DMS153 (cell line): ENCODE measurements around the gene DIAPH2.
"Not testable (repeated sequence)": the region's sequence is repeated elsewhere in the genome, so short reads cannot be mapped to it uniquely, and the experiment has no call there.

Source experiments
- DNase-seq: peaks from one replicate; lab custom pipeline; 2025; lab: John Stamatoyannopoulos, UW

Gene DIAPH2

DNA sequence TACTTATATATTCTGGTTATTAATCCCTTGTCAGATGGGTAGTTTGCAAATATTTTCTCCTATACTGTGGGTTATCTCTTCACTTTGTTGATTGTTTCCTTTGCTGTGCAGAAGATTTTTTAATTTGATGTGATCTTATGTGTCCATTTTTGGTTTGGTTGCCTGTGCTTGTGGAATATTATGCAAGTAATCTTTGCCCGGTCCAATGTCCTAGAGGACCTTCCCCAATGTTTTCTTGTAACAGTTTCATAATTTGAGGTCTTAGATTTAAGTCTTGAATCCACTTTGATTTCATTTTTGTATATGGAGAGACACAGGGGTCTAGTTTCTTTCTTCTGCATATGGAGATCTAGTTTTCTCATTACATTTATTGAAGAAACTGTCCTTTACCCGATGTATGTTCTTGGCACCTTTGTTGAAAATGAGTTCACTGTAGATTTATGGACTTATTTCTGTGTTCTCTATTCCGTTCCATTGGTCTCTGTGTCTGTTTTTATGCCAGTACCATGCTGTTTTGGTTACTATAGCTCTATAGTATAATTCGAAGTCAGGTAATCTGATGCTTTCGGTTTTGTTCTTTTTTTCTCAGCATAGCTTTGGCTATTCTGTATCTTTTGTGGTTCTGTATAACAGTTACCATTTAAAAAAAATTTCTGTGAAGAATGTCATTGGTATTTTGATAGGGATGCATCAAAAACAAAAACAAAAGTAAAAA is 34.7 kb downstream of the DIAPH2 start:
- no peak for DNase-seq

DNA sequence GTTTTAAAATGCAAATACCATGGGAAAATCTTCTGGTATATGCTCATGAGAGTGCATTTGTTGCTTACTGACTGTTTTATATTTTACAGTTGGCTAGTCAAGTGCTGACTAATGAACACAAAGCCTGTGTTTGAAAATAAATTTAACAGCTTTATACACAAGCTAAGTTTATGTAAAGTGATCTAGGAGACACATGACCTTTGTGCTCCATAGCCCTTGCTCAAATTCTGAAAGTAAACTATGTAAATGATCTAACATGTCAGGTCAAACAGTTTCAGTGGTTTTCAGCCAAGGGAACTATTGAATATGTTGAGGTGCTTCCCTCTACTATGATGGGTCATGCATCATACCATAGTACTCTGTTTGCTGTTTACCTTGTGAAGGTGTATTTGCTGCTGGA is 36.7 kb downstream of the DIAPH2 start:
- no peak for DNase-seq

DNA sequence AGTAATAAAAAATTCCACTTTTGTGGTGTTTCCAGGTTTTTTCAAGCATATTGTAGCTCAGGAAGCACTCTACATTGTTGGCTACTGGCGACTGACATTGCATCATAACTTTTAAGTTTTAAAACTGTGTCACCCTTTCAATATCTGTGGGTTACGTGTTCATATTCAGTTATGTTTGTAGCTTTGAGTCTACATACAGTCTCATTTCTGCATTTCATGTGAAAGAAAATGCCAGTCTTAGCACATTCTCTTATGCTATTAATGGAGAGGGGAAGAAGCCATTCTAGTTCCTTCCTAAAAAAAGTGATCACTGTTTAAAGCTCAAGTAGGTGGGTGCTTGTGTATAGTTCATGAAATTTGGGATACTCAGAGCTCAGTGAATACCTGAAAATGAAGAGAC is 38.1 kb downstream of the DIAPH2 start:
- DNase-seq: no peak

DNA sequence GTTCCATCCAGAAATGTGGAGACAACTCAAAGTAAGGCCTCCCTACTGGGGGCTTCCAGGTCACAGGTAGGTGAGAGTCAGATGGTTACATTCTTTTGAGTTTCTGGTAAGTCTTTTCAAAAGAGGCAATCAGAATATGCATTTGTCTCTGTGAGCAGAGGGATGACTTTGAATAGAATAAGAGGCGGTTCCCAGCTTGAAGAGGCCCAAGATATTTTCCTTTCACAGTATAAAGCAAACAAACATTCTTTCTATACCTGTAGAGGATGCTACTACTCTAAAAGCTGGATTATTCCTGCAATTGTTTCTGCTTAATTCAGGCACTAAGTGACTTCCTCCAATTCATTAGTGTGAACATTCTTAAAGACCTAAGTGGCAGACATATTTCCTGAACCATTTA is 44.4 kb downstream of the DIAPH2 start:
- no peak for DNase-seq

DNA sequence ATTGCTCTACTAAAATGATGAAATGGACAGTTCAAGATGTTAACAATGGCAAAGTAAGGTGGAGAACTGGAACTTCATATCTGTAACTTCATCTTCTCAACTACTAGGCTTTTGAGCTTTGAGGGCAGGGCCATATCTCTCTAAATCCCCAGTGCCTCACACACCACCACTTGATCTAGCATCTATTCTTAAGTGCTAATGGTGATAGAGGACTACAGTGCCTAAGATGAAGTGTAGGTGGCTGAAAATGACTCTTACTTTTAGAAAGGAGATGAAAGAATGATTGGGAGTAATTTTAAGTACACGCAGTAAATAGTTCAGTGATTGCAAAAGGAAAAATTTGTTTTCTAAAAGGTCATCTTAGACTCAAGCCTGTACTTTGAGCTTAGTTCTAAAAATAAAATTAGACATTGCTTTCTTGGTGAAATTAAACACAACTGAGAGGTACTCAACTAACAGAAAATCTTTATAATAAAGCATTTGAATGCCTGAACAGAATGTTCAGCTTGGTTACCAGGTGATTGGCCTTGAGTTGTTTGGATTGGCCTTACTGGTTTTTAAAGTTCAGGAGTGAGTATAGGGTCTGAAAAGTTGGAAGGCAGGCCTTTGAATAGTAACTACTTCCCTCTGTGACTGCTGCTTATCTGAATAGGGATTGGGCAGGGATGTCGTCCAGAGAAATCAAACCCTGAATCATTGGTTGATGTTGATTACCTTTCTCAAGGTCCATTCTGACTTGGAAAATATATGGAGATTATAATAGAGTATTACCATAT is 45.4 kb downstream of the DIAPH2 start:
- no peak for DNase-seq

DNA sequence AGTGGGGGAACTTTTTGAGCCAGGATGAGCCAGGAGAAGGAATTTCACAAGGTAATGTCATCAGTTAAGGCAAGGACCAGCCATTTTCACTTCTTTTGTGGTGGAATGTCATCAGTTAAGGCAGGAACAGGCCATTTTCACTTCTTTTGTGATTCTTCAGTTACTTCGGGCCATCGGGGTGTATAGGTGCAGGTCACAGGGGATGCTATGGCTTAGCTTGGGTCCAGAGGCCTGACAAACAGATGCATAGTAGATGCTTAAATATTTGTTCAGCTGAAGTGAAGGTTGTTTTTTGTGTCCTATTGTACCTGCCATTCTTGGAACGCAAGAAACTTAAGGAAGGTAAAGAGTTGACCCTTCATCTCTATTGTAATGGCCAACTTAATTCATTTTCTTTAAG is 46.4 kb downstream of the DIAPH2 start:
- not testable (repeated sequence) for DNase-seq

DNA sequence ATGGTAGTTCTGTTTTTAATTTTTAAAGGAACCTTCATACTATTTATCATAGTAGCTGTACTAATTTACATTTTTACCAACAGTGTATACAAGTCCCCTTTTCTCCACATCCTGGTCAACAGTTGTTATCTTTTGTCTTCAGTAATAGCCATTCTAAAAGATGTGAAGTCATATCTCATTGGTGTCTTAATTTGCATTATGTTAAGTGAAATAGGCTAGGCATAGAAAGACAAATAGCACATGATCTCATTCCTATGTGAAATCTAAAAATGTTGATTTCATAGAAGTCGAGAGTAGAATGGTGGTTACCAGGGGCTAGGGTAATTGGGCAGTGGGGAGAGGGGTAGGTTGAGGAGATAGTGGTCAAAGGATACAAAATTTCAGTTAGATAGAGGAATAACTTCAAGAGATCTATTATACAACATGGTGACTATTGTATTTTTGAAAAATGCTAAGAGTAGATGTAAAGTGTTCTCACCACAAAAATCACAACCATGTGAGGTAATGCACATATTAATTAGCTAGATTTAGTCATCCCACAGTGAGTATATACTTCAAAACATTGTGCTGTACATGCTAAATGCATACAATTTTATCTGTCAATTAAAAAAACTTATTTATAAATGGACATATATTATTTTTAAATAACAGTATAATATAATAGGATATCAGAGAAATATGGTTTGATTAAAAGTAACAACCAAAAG is 58.9 kb downstream of the DIAPH2 start:
- DNase-seq: no peak

DNA sequence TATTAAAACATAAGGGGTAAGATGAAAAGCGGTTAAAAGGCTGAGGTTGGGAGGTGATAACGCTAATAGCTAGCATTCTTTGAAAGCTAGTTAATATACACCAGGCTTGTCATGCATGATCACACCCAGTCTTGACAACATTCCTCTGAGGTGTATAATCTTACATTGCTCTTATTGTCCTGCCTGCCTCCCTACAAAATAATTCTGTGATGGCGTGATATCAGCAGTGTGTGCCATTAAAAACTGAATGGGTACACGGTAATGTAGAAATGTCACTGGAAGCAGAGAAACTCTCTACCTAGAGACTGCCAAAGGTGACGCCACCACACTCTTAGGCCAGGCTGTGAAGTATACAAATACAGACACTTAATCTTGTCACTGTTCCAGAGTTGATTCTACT is 68.1 kb downstream of the DIAPH2 start:
- no peak for DNase-seq

DNA sequence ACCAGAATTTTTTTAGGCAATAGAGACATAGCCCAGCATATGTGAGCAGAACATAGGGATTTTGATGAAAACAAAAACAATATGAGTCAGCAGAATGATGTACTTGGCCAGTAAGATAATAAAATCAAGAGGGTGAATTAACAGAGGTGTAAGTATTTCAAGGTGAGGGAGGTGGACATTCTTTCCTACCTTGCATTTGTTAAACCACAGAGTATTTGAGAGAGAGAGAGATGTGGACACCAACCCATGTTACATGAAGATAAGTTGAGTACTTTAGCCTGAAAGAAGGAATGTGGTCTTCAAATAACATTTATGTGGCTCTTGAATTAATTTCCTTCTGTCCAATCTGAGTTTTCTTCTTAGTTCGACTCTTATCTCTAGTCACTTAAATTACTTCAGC is 68.6 kb downstream of the DIAPH2 start:
- DNase-seq: no peak

DNA sequence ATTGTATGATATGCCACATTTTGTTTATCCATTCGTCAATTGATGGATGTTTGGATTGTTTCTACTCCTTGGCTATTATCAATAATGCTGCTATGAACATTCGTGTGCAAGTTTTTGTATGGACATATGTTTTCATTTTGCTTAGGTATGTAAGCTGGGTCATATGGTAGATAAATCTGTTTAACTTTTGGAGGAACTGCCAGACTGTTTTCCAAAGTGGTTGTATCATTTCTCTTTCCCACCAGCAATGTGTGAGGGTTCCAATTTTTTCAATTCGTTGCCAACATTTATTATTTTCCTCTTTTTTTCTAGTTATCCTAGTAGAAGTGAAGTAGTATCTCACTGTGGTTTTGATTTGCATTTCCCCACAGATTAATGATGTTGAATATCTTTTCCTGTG is 71.8 kb downstream of the DIAPH2 start:
- no peak for DNase-seq

DNA sequence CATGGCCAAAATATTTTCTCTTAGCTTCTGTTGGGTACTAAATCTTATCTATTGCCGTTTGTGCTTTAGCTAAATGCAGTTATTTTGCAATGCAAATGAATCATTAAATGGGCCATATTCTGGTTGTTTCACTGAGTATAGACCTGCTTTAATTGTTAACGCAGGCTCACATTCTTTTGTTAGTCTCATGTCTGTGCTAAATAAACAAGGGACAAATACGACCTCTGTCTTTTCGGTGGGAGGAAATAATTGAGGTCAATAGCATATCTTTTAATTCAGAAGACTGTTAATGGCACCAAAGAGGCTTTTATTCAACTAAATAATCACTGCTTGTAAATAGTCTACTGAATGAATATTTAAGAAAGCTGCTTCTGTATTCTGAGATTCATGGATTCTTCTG is 76.9 kb downstream of the DIAPH2 start:
- DNase-seq: no peak

DNA sequence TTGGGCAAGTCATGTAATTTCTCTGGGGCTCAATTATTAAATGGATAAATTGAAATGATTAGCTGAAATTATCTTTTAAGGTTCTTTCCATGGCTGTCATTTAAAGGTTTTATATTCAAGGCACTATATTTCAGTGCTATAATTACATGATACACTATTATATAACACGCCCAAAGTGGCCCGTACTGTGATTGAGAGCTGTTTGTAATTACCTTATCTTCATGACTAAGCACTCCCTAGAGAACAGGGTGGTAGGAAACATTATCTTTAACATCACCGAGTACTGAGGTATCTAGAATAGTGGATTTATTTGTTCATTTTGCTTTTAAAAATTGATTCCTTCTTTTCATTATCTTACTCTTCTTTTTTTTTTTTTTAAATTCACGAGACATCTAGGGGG is 79.0 kb downstream of the DIAPH2 start:
- peak; percentile 1 for DNase-seq

DNA sequence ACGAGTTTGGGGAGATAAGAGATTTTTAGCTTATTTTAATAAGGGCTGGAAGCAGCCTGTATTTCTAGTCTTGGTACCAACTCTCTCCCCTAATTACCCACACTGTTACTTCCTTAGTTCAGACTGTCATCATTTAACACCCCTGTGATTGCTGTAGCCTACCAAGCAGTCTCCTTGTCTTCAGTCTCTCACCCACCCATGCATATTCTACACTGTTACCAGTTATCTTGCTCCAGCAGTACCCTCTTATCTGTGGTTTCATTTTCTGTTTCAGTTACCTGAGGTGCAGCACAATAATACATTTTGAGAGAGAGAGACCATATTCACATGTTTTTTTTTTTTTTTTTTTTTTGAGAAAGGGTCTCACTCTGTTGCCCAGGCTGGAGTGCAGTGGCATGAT is 80.2 kb downstream of the DIAPH2 start:
- DNase-seq: no peak

DNA sequence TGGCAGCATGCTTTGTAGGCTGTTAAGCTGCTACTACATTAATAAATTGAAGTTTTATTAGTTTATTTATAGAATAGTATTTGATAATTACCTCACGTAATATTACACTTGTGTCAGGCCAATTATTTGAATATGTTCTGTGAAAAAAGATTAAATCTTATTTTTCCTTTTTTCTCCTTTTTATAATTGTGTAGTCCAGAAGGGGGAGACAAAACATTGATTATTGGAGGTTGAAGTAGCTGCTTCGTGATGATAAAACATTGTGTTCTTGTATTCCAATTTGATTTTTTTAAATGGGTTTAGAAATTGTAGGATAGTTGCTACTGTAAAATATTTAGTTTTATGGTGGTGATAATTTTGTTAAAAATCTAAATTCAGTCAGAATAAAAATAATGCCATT is 85.7 kb downstream of the DIAPH2 start:
- DNase-seq: no peak

DNA sequence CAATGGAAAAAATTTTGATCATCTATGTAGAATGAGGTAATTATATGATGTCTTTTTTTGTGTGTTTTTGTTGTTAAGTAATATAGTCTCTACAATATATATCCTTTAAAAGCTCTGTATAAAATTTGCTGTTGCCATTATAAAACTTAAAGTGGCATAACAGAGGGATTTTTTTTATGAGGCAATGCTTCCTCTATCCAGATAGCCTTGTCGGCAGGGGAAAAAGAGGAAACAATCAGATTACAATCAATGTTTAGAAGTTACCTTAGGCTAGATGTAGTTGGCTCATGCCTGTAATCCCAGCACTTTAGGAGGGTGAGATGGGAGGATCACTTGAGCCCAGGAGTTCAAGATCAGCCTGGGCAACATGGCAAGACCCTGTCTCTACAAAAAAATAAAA is 86.8 kb downstream of the DIAPH2 start:
- no peak for DNase-seq

DNA sequence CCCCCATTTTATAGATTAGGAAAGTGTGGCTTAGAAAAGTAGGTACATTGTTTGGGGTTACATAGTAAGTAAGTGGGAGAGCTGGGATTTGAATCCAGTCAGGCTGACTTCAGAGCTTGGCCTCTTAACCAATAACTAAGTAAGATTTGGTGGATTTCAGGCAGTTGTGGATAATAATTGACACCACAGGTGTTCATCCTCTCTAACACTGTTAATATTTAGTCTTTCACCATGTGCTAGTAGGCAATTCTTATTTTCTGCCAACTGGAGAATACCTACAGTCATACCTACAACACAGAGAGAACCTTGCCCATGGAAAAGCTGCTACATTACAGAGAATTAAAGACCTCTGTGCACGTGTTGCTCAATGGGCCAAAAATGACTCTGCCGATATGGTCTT is 89.5 kb downstream of the DIAPH2 start:
- DNase-seq: no peak

DNA sequence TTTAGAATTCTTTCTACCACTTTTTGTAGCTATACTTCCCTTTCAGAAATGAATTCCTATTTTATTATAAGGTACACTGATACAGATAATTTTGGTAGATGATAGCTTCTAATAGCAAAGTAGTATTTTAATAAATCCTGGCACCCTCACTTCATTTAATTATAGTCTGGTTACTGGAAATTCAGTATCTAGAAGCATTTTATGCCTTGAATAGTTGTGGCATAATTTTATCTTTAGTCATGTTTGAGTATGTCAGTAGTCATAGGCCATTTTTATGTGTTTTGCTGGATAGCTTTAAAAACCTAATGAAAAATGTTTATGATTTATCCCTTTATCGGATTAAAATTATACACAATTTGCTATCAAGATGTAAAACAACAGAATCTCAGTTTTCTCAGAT is 92.3 kb downstream of the DIAPH2 start:
- DNase-seq: no peak

DNA sequence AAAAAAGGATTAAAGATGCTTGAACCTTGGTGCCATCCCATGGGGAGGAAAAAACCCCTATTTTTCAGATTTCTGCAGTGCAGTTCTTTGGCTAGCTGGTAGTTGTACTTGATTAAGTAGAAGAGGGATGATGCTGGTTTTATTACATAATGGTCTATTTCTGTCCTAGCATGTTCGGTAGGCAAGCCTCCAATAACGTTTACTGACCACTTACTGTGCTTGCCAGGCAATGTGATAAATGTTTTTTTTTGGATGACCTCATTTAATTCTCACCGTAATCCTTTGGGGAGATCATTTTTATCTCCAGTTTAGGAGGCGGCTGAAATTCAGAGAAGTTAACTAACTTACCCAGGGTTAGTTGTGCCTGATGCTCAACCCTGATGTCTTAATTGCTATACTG is 106.9 kb downstream of the DIAPH2 start:
- no peak for DNase-seq

DNA sequence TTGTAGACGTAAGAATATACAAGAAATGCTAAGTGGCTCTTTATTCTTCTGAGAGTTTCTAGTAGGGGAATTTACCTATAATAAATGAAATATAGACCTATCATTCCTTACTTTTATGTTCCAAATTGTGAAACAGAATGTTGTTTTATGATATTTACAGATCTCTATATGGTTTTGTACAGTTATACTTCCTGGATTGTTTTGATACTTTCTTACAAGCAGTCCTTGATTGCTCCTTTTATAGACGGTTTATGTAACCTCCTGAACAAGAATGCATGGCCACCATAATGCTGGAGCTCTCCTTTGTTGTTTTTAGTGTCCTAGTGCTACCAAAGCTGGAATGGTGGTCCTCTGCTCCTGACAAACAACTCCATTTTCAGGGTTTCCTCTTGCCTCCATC is 107.4 kb downstream of the DIAPH2 start:
- no peak for DNase-seq

DNA sequence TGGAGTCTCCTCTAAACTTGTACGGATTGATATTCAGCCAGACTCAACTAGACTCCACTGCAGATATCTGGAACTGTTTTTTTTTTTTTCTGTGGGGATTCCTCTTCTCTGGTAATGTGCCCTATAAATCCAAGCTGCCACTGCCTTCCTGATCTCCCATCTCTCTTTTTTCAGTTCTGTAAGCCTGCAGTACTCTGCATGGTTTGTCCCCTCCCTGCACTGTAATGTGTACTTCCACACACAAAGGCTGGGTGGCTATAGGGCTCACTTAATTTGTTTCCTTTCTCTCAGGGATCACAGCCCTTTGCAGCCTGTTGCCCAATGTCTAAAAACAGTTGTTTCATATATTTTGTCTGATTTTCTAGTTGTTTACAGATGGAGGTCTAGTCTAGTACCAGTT is 114.3 kb downstream of the DIAPH2 start:
- no peak for DNase-seq

DNA sequence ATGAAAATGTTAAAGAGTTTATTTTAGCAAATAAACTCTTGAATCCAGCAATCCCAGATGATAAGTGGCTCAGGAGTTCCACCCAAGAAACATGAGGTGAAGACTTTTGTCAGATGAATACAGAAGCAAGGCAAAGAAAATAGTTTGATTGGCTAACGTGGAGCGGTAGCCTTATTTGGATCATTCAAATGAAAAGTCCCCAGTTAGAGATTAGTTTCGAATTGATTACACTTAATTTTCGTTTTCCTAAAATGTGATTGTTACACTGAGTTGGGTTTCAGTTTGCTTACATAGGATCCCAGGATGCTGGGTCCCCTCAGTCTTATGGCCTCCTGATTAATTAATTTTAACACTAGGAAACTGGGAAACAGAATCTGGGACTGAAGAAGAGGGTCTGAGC is 122.7 kb downstream of the DIAPH2 start:
- DNase-seq: no peak

DNA sequence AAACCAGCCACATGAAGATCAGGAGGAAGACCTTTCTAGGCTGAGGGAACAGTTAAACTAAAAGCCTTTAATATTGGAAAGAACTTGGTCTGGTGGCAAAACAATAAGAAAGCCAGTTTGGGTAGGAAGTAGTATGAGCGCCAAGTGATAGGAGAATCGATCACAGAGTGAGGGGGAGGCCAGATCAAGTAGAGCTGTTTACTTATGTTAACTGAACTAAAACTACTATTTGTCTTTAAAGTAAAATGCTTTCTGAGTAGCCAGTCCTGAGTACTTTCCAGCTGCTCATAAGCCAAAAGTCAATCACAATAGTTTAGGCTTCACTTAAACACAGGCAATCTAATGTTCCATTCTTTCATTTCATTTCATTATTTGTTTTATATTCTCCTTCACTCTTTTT is 136.3 kb downstream of the DIAPH2 start:
- no peak for DNase-seq

DNA sequence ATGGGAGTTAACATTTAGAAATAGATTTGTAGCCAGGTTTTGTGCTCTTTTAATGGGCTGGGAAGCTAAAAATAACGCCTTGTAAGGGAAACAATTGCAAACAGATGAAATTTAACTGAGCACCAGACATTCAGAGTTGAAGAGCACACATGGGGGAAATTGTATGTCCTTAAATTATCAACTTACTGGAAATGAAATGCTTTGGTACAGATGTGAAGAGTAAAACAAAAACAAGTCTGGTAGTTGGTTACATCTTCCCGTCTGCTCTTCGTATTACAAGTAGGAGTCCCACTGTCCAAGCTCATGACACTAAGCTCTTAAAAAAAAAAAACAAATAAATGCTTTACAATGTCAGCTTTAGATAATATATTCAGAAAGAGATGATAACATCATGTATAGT is 139.5 kb downstream of the DIAPH2 start:
- DNase-seq: no peak
